Right ventricle myocardium superior (tissue), 1 donor: ENCODE data around the gene HES6. TPM values are rescaled to one million over a fixed set of nuclear protein-coding genes. Genes with fewer than 3 reads are reported as not detected.
"Not testable (repeated sequence)": the region's sequence is repeated elsewhere in the genome, so short reads cannot be mapped to it uniquely, and the experiment has no call there.

Experiments
- ATAC-seq: fragments of 200-7000 bp; cut with Tn5 transposase; one replicate; pipeline ENCODE4 v1.9.1; 2020; ENCODE audit warnings: mild to moderate bottlenecking; ENCODE audit not compliant: poor library complexity
- DNase-seq: peaks from one replicate; pipeline ENCODE4 v3.0.0-alpha.2; 2020
- intact Hi-C: fragments of 100-400 bp; cut with DNase I; formaldehyde crosslinking; loops from one replicate; pipeline ENCODE4 v1.11.2; 2022
- total RNA-seq: library from RNA; stranded (reverse); fragmentation: NEBNext Ultra II Directional; extraction: Animal tissue kit (Norgen Biotek cat#: 25700); gene quantifications from one replicate; pipeline ENCODE4 v1.2.1, GENCODE V29; 2021
- donor health status: DM: no; HTN: yes; CAD: no; lungs with severe emphysema.

HES6 gene
- total RNA-seq, 1 donor from 2014 or later = 2.5 TPM

DNA sequence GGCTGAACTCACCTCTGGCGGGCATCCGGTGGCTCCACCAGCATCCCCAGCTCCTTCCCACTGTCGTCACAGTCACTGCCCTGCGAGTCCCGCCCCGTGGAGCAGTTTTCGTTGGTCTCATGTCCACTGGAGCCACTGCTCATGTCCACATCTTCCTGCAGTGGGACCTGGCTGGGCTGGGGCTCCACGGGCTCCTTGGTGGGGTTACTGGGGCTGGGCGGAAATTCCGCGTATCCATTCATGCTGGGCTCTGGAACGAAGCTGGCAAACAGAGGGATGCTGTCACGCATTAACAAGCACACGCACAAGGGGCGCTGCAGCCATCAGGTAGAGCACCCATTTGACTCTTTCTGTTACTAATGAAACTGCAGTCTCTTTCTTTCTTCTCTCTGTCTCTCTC lies 37.9 kb upstream of the HES6 start:
- DNase-seq (no peak), ATAC-seq (no peak)
- intact Hi-C loops = no loop called here

- no peak for DNase-seq
- intact Hi-C loops = no loop called here
- no peak for ATAC-seq
Measured at GRCh38 chr2:238274152-238274865, 34.5 kb upstream of the HES6 start.

DNA sequence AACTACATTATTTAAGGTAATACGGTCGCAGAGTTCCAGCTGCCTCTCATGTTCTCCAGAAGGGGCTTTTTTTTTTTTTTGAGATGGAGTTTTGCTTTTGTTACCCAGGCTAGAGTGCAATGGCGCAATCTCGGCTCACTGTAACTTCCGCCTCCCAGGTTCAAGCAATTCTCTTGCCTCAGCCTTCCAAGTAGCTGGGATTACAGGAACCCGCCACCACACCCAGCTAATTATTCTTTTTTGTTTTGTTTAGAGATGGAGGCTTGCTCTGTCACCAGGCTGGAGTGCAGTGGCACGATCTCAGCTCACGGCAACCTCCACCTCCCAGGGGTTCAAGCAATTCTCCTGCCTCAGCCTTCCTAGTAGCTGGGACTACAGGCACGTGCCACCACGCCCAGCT lies 33.6 kb upstream of the HES6 start:
- DNase-seq, intact Hi-C loops, ATAC-seq: not testable (repeated sequence)

DNA sequence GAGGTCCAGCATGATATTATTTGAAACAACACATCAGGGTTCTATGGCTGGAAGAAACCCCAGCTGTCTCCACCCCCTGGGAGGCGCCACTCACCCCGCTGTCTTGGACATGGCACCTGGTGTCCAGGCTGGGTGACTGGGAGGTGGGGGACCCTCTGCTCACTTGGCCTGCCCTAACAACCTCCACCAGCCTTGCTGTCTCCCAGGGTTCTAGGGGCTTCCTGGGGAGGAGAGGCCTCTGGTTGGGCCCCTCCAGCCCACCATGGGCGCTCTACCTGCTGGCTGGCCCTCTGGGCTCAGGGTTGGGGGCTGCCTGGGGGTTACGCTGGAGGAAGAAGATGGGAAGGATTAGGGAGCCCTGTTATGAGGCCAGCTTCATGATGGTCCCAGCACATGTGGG lies 32.3 kb upstream of the HES6 start:
- no peak for DNase-seq
- intact Hi-C loops = no loop called here
- ATAC-seq = no peak

DNA sequence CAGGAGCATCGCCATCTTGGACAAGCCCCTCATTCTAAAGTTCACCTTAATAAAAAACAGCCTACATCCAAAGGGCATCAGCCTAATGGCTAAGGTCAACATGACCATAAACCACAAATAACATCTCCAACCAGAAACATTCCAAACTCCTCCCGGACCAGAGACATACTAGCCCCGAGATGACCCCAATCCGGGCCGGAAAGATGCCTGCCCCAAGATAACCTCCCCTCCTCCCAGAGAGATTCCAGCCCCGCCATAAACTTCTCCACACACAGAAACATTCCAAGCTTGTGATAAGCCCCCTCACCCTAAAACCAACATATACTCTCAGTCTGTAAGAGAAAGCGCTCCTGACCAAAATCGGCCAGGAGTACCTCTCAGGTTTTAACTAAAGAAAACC lies 31.8 kb upstream of the HES6 start:
- DNase-seq, intact Hi-C loops, ATAC-seq: not testable (repeated sequence)

DNA sequence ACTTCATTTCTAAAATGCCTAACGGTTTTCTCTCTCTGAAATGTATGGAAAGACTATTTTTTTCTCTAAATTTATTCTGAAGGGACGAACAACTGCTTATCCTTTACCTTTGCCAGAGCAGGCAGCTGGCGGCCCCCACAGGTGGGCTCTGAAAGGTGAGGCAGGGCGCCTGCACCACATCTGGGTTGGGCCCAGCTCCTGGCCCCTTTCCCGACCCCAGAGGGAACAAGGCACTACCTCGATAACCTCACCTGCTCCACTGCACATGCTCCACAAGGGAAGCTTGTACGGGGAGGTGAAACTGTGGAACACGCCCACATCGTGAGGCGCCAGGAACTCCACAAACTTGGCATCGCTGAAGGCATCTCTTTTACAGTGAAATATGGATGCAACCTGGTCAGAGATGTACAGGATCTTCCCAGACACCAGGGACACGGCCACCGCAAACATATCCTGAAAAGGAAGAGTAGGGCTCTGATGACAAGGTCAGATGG lies 31.3 kb upstream of the HES6 start:
- ATAC-seq (no peak), DNase-seq (no peak)
- intact Hi-C loops = no loop called here

DNA sequence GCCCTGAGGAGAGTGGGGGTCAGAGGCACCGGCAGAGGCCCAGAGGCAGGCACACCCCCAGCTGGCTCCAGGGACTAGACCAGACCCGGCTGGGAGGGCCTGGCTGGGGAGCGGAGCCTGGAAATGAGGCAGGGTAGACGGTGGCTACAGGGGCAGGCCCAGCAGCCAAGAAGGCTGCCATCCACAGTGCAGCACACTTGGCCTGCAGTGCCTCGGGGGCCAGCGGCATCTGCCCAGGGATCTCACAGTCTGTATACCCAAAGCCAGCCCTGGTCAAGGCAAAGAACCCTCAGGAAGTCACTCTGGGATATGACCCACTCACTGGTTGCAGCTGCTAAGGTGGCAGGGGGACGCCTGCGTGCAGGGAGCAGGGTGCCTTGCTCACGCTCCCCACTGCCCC lies 30.8 kb upstream of the HES6 start:
- ATAC-seq = no peak
- intact Hi-C loops = no loop called here
- DNase-seq = no peak

- no peak for ATAC-seq
- intact Hi-C loops = loop anchor here (10.0 kb wide), 1 partner anchor 205 kb away; the partner anchor contains the start of gene SCLY
- no peak for DNase-seq
Measured at GRCh38 chr2:238269741-238270140, 29.9 kb upstream of the HES6 start.

DNA sequence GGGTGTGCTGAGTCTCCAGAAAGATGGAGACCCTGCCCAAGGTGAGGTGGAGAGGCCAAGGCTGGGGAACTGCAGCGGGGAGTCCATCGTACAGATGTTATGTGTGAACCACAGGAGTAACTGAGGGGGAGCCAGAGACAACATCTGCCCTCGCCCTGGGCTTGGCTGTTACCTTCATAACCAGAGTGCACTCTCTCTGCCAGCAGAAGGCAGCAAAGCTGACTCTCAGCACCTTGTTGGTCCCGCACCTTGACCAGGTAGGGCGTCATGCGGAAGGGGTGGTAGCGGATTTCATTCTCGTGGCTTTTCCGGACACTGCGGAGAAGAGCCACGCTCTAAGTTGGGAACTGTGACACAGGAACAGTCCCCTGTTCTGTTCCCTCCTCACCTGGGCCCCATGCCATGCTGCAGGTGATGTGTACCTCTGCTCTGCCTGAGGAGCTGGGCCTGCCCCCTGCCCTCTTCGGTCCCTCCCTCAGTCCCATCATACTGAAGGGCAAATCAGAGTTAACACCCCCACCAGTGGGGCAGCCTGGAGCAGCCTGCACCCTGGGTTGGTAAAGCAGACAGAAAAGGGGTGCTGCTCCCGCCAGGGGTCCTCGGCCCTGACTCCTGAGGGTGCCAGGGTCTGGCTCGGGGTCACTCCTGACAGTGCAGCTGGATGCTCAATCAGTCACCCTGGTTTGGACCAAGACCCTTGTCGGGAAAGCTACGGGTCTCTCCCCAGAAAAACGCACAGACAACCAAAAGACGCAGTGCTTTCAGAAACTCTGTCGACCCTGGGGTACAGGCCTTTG lies 28.2 kb upstream of the HES6 start:
- no peak for DNase-seq
- ATAC-seq = no peak
- intact Hi-C loops = loop anchor here (10.0 kb wide), 1 partner anchor 203 kb away; the partner anchor contains the start of gene SCLY

DNA sequence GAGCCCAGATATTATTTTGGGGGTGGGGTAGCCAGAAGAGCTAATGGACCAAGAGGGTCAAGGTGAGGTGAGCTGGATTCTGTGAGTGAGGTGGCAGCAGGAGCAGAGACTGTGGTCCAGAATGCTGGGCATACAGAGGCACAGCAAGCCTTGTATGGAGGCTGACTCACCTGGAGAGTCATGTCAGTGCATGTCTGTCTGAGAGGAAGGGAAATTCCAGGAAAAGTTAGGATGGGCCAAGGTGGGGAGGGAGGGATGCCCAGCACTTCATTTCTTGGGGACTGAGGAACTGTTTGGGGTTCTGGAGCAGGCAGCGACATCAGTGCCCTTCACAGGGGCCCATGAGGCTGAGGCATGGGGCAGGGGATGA lies 27.5 kb upstream of the HES6 start:
- DNase-seq (no peak), ATAC-seq (no peak)
- intact Hi-C loops = loop anchor here (10.0 kb wide), 1 partner anchor 203 kb away; the partner anchor contains the start of gene SCLY

GRCh38 chr2:238265605-238266004 lies 25.8 kb upstream of the HES6 start:
- intact Hi-C loops = loop anchor here (10.0 kb wide), 1 partner anchor 201 kb away; the partner anchor contains the start of gene SCLY

DNA sequence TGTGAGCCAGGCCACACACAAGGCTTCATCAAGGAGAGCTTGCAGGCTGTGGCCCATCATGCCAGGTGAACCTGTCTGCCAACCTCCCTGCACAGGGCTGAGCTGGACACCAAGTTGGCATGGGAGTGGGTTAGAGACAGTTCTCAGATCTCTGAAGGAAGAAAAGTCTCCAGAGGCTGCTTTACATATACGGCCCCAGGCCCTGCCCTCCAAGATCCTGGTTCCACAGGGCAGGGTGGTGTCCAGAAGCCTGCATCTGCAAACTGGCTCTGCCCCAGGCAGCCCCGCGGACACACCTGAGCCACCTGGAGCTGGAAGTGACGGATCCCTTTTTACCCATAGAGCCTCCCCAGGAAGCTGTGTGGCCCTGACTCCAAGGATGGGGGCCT lies 24.2 kb upstream of the HES6 start:
- intact Hi-C loops = loop anchor here (5.0 to 10.0 kb wide), 2 partner anchors 199 to 407 kb away; partner anchors contain the start of genes RAMP1 and SCLY
- ATAC-seq (no peak), DNase-seq (no peak)

More at GRCh38 chr2:238265605-238266004, 25.8 kb upstream of the HES6 start:
- ATAC-seq = no peak
- no peak for DNase-seq

- DNase-seq = peak; percentile 95
- intact Hi-C loops = loop anchor here (5.0 to 10.0 kb wide), 2 partner anchors 199 to 406 kb away; partner anchors contain the start of genes RAMP1 and SCLY
- peak; percentile 91 for ATAC-seq
Measured at GRCh38 chr2:238263204-238264071, 23.6 kb upstream of the HES6 start.

GRCh38 chr2:238262496-238263122 lies 22.8 kb upstream of the HES6 start:
- no peak for DNase-seq
- intact Hi-C loops = loop anchor here (5.0 to 10.0 kb wide), 2 partner anchors 198 to 405 kb away; partner anchors contain the start of genes RAMP1 and SCLY
- no peak for ATAC-seq

- DNase-seq (no peak), ATAC-seq (no peak)
- intact Hi-C loops = loop anchor here (5.0 to 10.0 kb wide), 2 partner anchors 197 to 405 kb away; partner anchors contain the start of genes RAMP1 and SCLY
Measured at GRCh38 chr2:238261718-238262375, 22.0 kb upstream of the HES6 start.

- peak; percentile 49 for ATAC-seq
- peak; percentile 67 for DNase-seq
- intact Hi-C loops = loop anchor here (5.0 to 10.0 kb wide), 2 partner anchors 196 to 404 kb away; partner anchors contain the start of genes RAMP1 and SCLY
Measured at GRCh38 chr2:238260883-238261282, 21.0 kb upstream of the HES6 start.
